HCT116 (cell line): ENCODE data around the gene ID3. TPM values are rescaled to one million over a fixed set of nuclear protein-coding genes. Genes with fewer than 3 reads are reported as not detected.

Source experiments
- ATAC-seq: fragments of 200-7000 bp; cut with Tn5 transposase; 2 replicates; pipeline ENCODE4 v1.9.1; 2020; ENCODE audit warnings: mild to moderate bottlenecking, moderate library complexity
- BruUV-seq: library from RNA; stranded (reverse); fragments of 400-500 nt; replicated peaks from 2 replicates; lab custom pipeline; 2021; lab: Mats Ljungman, UMichigan
- CTCF ChIA-PET: fragments of 300-600 bp; sonication (Branson Sonifier 250); formaldehyde crosslinking; loops from one replicate; lab custom pipeline; 2021; ENCODE audit warnings: antibody characterized with exemption; lab: Charles Lee
- POLR2A ChIA-PET: fragments of 300-600, 350-600 bp; sonication (Branson Sonifier 250); formaldehyde crosslinking; loops from one replicate; lab custom pipeline; 2021; ENCODE audit warnings: antibody characterized with exemption; lab: Charles Lee
- RAD21 ChIA-PET, 2 experiments: fragments of 300-600 bp; sonication (Branson Sonifier 250); formaldehyde crosslinking; loops; one replicate each; lab custom pipeline; 2023; ENCODE audit warnings: low total read pairs in 2 of 2; ENCODE audit not compliant: uncharacterized antibody in 2 of 2, unreplicated experiment in 2 of 2, low non-redundant PET in 1 of 2; lab: Charles Lee
- DNase-seq: peaks from one replicate; pipeline ENCODE4 v3.0.0-alpha.2; 2010; ENCODE audit warnings: low read depth, low spot score
- H2AFZ ChIP-seq: fragments of 200-600 bp; shearing (Covaris generic), sonication (generic); 2 replicates; pipeline ENCODE4 v1.6.1; 2017; ENCODE audit warnings: low read depth, mixed run types, mixed read lengths, antibody characterized with exemption, low read length; ENCODE audit not compliant: poor library complexity, severe bottlenecking
- H3K27ac ChIP-seq: 2 replicates; pipeline ENCODE4 v1.5.1; 2012; ENCODE audit warnings: low read depth, low read length
- H3K27me3 ChIP-seq: fragments of 200-600 bp; sonication (generic); 2 replicates; pipeline ENCODE4 v1.6.1; 2016; ENCODE audit warnings: mixed run types, low read length, mixed read lengths; ENCODE audit not compliant: insufficient read depth
- H3K36me3 ChIP-seq, 2 experiments: fragments of 200-500 bp in 1 of 2; fragments of 200-600 bp in 1 of 2; sonication (Bioruptor generic) in 1 of 2; sonication (generic) in 1 of 2; 2 replicates each; pipeline versions ENCODE4 v1.5.1 to v1.6.1; 2014 to 2016; ENCODE audit warnings: low read length in 2 of 2, inconsistent platforms in 1 of 2, mixed read lengths in 1 of 2, mixed run types in 1 of 2; ENCODE audit not compliant: insufficient read depth in 2 of 2, control insufficient read depth in 1 of 2
- H3K4me1 ChIP-seq, 2 experiments: fragments of 200-600 bp in 1 of 2; sonication (generic) in 1 of 2; 2 replicates each; pipeline versions ENCODE4 v1.5.1 to v1.6.1; 2012 to 2017; ENCODE audit warnings: low read length in 2 of 2, inconsistent platforms in 1 of 2, mild to moderate bottlenecking in 1 of 2, mixed read lengths in 1 of 2, mixed run types in 1 of 2, moderate library complexity in 1 of 2; ENCODE audit not compliant: insufficient read depth in 2 of 2, control insufficient read depth in 1 of 2
- H3K4me2 ChIP-seq: fragments of 200-600 bp; sonication (generic); 2 replicates; pipeline ENCODE4 v1.6.1; 2017; ENCODE audit warnings: mixed run types, low read length, mixed read lengths
- H3K4me3 ChIP-seq, 2 experiments: fragments of 200-600 bp in 1 of 2; sonication (generic) in 1 of 2; replicated peaks in 1 of 2; 2 replicates each; pipeline ENCODE4 v1.5.1; 2011 to 2016; ENCODE audit warnings: low read length in 2 of 2, control low read depth in 1 of 2, low read depth in 1 of 2, mild to moderate bottlenecking in 1 of 2, mixed read lengths in 1 of 2, mixed run types in 1 of 2
- H3K79me2 ChIP-seq: fragments of 200-600 bp; sonication (generic); 2 replicates; pipeline ENCODE4 v1.6.1; 2017; ENCODE audit warnings: mild to moderate bottlenecking, mixed run types, low read length, moderate library complexity, mixed read lengths; ENCODE audit not compliant: insufficient read depth
- H3K9ac ChIP-seq: fragments of 200-600 bp; sonication (generic); 2 replicates; pipeline ENCODE4 v1.6.1; 2016; ENCODE audit warnings: low read length, mixed read lengths
- H3K9me2 ChIP-seq: fragments of 200-600 bp; sonication (generic), shearing (Covaris generic); 2 replicates; pipeline ENCODE4 v1.6.1; 2017; ENCODE audit warnings: mixed run types, mild to moderate bottlenecking, moderate library complexity; ENCODE audit not compliant: insufficient read depth
- H3K9me3 ChIP-seq, 2 experiments: fragments of 200-500 bp in 1 of 2; fragments of 200-600 bp in 1 of 2; sonication (Bioruptor generic) in 1 of 2; sonication (generic) in 1 of 2; 2 replicates each; pipeline ENCODE4 v1.6.1; 2014 to 2017; ENCODE audit warnings: low read length in 2 of 2, mixed read lengths in 2 of 2, inconsistent platforms in 1 of 2, low read depth in 1 of 2, mild to moderate bottlenecking in 1 of 2, mixed run types in 1 of 2, moderate library complexity in 1 of 2; ENCODE audit not compliant: control insufficient read depth in 1 of 2, insufficient read depth in 1 of 2
- H4K20me1 ChIP-seq: fragments of 200-600 bp; sonication (generic), shearing (Covaris generic); 2 replicates; pipeline ENCODE4 v1.6.1; 2017; ENCODE audit warnings: mixed run types, mild to moderate bottlenecking, moderate library complexity; ENCODE audit not compliant: insufficient read depth
- CBX3 ChIP-seq: IDR thresholded peaks from 2 replicates; pipeline ENCODE4 v1.6.1; 2012; ENCODE audit warnings: low read depth
- EGR1 ChIP-seq: IDR thresholded peaks from 2 replicates; pipeline ENCODE4 v1.6.1; 2012; ENCODE audit warnings: low read depth
- ELF1 ChIP-seq: IDR thresholded peaks from 2 replicates; pipeline ENCODE4 v1.6.1; 2012; ENCODE audit warnings: low read depth, borderline replicate concordance
- MAX ChIP-seq: IDR thresholded peaks from 2 replicates; pipeline ENCODE4 v1.6.1; 2012
- POLR2A ChIP-seq: IDR thresholded peaks from 2 replicates; pipeline ENCODE4 v1.7.0; 2011; ENCODE audit warnings: borderline replicate concordance; ENCODE audit not compliant: insufficient read depth, insufficient read length; ENCODE audit errors: extremely low read depth
- POLR2AphosphoS5 ChIP-seq: IDR thresholded peaks from 2 replicates; pipeline ENCODE4 v1.6.1; 2011; ENCODE audit warnings: mild to moderate bottlenecking, low read depth, low read length, moderate library complexity
- RAD21 ChIP-seq: IDR thresholded peaks from 2 replicates; pipeline ENCODE4 v1.6.1; 2012; ENCODE audit warnings: low read depth, mild to moderate bottlenecking
- SIN3A ChIP-seq: IDR thresholded peaks from 2 replicates; pipeline ENCODE4 v1.6.1; 2012; ENCODE audit warnings: low read depth
- SP1 ChIP-seq: IDR thresholded peaks from 2 replicates; pipeline ENCODE4 v1.6.1; 2012; ENCODE audit warnings: low read depth
- intact Hi-C: fragments of 100-400 bp; cut with micrococcal nuclease; formaldehyde crosslinking; loops from 2 replicates; pipeline ENCODE4 v1.10.0; 2022
- total RNA-seq: library from RNA; stranded (reverse); gene quantifications from one replicate; pipeline ENCODE4 v1.2.1, GENCODE V29; 2021; ENCODE audit not compliant: unreplicated experiment
- TF ChIP-seq, protein P1 (sequence below): IDR thresholded peaks from 2 replicates; pipeline ENCODE4 v1.6.1; 2012; ENCODE audit warnings: low read depth
- TF ChIP-seq, protein P2 (sequence below): IDR thresholded peaks from 2 replicates; pipeline ENCODE4 v1.6.1; 2011; ENCODE audit warnings: mild to moderate bottlenecking, low read length, moderate library complexity; ENCODE audit not compliant: insufficient replicate concordance; ENCODE audit errors: extremely low read depth
- TF ChIP-seq, protein P3 (sequence below): IDR thresholded peaks from 2 replicates; pipeline ENCODE4 v1.6.1; 2012

ID3 gene
- total RNA-seq, 1 experiment from 2014 or later = 183 TPM

DNA sequence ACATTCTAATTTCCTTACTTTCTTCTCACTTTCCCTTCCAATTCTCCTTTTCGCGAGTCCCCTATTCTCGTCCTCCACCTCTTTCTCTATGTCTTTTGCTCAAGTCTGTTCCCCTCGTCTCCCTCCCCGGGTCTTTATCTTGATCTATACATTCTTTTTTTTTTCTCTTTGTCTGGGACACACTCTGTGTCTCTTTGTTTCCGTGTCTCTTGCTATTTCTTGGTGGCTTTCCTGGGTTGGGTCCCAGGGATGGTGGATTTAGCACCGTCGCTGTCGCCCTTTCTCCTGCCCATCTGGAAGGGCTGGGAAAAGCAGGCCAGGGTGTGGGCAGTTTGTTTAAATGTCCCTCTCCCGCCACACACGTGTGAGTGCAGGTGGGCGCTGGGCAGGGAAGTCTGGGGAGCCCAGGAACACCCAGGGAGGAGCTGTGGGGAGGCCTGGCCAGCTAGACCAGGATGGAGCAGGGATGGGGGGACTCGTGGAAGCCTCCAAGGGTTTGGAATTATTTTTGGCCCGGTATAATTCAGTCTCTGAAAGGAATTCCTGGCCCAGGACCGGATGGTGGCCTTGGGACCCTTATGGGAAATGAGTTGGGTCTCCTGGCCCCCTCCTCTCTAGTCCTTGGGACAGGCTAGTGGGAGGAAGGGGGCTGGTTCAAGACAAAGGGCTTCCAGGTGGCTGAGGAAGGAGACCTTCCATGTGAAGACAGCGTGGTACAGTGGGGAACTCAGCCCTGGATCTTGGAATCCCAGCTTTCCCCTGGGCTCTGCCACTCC is 9.5 kb upstream of the ID3 start (continued):
- TF ChIP-seq, protein P1, sequence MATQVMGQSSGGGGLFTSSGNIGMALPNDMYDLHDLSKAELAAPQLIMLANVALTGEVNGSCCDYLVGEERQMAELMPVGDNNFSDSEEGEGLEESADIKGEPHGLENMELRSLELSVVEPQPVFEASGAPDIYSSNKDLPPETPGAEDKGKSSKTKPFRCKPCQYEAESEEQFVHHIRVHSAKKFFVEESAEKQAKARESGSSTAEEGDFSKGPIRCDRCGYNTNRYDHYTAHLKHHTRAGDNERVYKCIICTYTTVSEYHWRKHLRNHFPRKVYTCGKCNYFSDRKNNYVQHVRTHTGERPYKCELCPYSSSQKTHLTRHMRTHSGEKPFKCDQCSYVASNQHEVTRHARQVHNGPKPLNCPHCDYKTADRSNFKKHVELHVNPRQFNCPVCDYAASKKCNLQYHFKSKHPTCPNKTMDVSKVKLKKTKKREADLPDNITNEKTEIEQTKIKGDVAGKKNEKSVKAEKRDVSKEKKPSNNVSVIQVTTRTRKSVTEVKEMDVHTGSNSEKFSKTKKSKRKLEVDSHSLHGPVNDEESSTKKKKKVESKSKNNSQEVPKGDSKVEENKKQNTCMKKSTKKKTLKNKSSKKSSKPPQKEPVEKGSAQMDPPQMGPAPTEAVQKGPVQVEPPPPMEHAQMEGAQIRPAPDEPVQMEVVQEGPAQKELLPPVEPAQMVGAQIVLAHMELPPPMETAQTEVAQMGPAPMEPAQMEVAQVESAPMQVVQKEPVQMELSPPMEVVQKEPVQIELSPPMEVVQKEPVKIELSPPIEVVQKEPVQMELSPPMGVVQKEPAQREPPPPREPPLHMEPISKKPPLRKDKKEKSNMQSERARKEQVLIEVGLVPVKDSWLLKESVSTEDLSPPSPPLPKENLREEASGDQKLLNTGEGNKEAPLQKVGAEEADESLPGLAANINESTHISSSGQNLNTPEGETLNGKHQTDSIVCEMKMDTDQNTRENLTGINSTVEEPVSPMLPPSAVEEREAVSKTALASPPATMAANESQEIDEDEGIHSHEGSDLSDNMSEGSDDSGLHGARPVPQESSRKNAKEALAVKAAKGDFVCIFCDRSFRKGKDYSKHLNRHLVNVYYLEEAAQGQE = no peak
- TF ChIP-seq CBX3 (no peak), EGR1 (no peak), POLR2AphosphoS5 (no peak), SP1 (no peak)

DNA sequence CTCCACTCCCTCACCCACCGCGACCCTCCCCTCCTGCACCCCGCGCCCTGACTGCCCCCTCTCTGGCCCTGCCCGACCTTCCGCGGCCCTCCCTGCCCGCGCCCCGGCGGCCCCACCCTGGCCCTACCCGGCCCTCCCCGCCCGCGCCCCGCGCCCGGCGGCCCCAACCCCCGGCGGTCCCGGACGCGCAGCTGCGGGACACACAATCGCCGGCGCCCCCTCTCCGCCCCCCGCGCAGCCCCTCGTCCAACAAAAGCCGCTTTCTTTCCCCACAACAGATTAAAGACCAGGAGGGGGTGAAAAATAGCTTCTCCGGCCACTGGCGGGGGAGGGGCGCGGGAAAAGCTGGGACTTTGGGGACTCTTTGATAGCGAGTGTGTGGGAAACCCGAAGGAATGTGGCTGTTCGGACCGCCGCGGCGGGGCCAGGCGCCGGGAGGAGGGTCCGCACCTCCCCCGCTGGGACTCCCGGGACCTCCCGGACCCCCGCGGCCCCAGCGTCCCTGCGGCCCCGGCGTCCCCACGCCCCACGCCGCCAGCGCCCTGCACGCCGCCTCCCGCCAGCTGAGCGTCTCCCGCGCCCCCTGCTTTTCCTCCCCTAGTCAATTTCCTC is 8.8 kb upstream of the ID3 start:
- POLR2A ChIA-PET = no interaction called here
- RAD21 ChIA-PET = no interaction called here

More for the DNA sequence above, 8.8 kb upstream of the ID3 start:
- H3K9me2 ChIP-seq = no peaks in the 10 kb centered on the region
- H3K4me3 ChIP-seq = no peak overlapping the region
- DNase-seq = no peak
- no peaks in the 10 kb centered on the region for H3K27me3 ChIP-seq
- peaks cover 18 to 34% of the 10 kb centered on the region in 2 experiments for H3K4me1 ChIP-seq
- no peaks in the 10 kb centered on the region for H3K36me3 ChIP-seq
- H4K20me1 ChIP-seq = no peaks in the 10 kb centered on the region
- no peaks in the 10 kb centered on the region for H3K9me3 ChIP-seq
- no peaks in the 10 kb centered on the region for H3K79me2 ChIP-seq
- TF ChIP-seq SIN3A = no peak
- no peak for TF ChIP-seq MAX
- TF ChIP-seq CBX3 = no peak
- TF ChIP-seq, protein P2, sequence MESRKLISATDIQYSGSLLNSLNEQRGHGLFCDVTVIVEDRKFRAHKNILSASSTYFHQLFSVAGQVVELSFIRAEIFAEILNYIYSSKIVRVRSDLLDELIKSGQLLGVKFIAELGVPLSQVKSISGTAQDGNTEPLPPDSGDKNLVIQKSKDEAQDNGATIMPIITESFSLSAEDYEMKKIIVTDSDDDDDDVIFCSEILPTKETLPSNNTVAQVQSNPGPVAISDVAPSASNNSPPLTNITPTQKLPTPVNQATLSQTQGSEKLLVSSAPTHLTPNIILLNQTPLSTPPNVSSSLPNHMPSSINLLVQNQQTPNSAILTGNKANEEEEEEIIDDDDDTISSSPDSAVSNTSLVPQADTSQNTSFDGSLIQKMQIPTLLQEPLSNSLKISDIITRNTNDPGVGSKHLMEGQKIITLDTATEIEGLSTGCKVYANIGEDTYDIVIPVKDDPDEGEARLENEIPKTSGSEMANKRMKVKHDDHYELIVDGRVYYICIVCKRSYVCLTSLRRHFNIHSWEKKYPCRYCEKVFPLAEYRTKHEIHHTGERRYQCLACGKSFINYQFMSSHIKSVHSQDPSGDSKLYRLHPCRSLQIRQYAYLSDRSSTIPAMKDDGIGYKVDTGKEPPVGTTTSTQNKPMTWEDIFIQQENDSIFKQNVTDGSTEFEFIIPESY = no peak
- TF ChIP-seq, protein P3, sequence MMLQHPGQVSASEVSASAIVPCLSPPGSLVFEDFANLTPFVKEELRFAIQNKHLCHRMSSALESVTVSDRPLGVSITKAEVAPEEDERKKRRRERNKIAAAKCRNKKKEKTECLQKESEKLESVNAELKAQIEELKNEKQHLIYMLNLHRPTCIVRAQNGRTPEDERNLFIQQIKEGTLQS = no peak
- TF ChIP-seq POLR2A = no peak
- TF ChIP-seq ELF1 = no peak
- TF ChIP-seq RAD21 = no peak
- TF ChIP-seq, all 23 proteins: peak for 0
- no TSS peak for BruUV-seq
- no peak for ATAC-seq
- intact Hi-C loops = no loop called here
- no peak overlapping the region for H3K27ac ChIP-seq
- no peak overlapping the region for H3K4me2 ChIP-seq
- no peak overlapping the region for H2AFZ ChIP-seq
- CTCF ChIA-PET = interaction anchor here (0.9 kb wide), 1 partner anchor 67 kb away, joined by 3 read pairs; no protein-coding TSS in a partner anchor
- no peak overlapping the region for H3K9ac ChIP-seq
